PFSK-1 (cell line): ENCODE measurements around the gene WFS1.

Experiments
- FOXP2 ChIP-seq: optimal IDR thresholded peaks from 2 replicates; pipeline ENCODE3; 2011; ENCODE audit warnings: borderline replicate concordance, control low read depth, inconsistent platforms; ENCODE audit not compliant: insufficient read depth; ENCODE audit errors: extremely low read length, extremely low read depth
- POLR2AphosphoS5 ChIP-seq: IDR thresholded peaks from 2 replicates; pipeline ENCODE4 v1.6.1; 2012; ENCODE audit warnings: low read depth, mild to moderate bottlenecking, control low read depth, low read length, moderate library complexity
- SIN3A ChIP-seq: IDR thresholded peaks from 2 replicates; pipeline ENCODE4 v1.6.1; 2012; ENCODE audit warnings: mild to moderate bottlenecking, low read length, moderate library complexity, borderline replicate concordance; ENCODE audit not compliant: insufficient read depth
- TAF1 ChIP-seq: IDR thresholded peaks from 2 replicates; pipeline ENCODE4 v1.6.1; 2012; ENCODE audit warnings: low read length, control low read depth, borderline replicate concordance; ENCODE audit not compliant: insufficient read depth
- TF ChIP-seq, protein P1 (sequence below), 2 experiments: IDR thresholded peaks; 2 replicates each; pipeline versions ENCODE4 v1.6.1 to v1.8.0; 2011 to 2012; ENCODE audit warnings: low read depth in 2 of 2, low read length in 2 of 2, control low read depth in 1 of 2, inconsistent platforms in 1 of 2, mild to moderate bottlenecking in 1 of 2, moderate library complexity in 1 of 2; ENCODE audit not compliant: insufficient read depth in 1 of 2

The WFS1 gene

GRCh38 chr4:6309777-6310176 lies 40.1 kb downstream of the WFS1 start:
- TF ChIP-seq TAF1, result no peak
- TF ChIP-seq FOXP2, result no peak
- TF ChIP-seq POLR2AphosphoS5, result no peak
- TF ChIP-seq, protein P1, sequence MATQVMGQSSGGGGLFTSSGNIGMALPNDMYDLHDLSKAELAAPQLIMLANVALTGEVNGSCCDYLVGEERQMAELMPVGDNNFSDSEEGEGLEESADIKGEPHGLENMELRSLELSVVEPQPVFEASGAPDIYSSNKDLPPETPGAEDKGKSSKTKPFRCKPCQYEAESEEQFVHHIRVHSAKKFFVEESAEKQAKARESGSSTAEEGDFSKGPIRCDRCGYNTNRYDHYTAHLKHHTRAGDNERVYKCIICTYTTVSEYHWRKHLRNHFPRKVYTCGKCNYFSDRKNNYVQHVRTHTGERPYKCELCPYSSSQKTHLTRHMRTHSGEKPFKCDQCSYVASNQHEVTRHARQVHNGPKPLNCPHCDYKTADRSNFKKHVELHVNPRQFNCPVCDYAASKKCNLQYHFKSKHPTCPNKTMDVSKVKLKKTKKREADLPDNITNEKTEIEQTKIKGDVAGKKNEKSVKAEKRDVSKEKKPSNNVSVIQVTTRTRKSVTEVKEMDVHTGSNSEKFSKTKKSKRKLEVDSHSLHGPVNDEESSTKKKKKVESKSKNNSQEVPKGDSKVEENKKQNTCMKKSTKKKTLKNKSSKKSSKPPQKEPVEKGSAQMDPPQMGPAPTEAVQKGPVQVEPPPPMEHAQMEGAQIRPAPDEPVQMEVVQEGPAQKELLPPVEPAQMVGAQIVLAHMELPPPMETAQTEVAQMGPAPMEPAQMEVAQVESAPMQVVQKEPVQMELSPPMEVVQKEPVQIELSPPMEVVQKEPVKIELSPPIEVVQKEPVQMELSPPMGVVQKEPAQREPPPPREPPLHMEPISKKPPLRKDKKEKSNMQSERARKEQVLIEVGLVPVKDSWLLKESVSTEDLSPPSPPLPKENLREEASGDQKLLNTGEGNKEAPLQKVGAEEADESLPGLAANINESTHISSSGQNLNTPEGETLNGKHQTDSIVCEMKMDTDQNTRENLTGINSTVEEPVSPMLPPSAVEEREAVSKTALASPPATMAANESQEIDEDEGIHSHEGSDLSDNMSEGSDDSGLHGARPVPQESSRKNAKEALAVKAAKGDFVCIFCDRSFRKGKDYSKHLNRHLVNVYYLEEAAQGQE (IDR thresholded peaks at IDR 0.05; ENCODE audit: insufficient read depth in 1 of 2, low read depth in 2 of 2, low read length in 2 of 2), result no peak
- TF ChIP-seq SIN3A, result no peak

GRCh38 chr4:6313216-6313615 lies 43.6 kb downstream of the WFS1 start:
- no peak for TF ChIP-seq SIN3A
- TF ChIP-seq TAF1, result no peak
- TF ChIP-seq, protein P1 (IDR thresholded peaks at IDR 0.05; ENCODE audit: insufficient read depth in 1 of 2, low read depth in 2 of 2, low read length in 2 of 2), result no peak
- no peak for TF ChIP-seq POLR2AphosphoS5
- TF ChIP-seq FOXP2, result no peak

- TF ChIP-seq, protein P1 (IDR thresholded peaks at IDR 0.05; ENCODE audit: insufficient read depth in 1 of 2, low read depth in 2 of 2, low read length in 2 of 2), result no peak
- TF ChIP-seq TAF1 (no peak), SIN3A (no peak), POLR2AphosphoS5 (no peak), FOXP2 (no peak)
These were observed 46.9 kb downstream of the WFS1 start for GRCh38 chr4:6316461-6317003.

DNA sequence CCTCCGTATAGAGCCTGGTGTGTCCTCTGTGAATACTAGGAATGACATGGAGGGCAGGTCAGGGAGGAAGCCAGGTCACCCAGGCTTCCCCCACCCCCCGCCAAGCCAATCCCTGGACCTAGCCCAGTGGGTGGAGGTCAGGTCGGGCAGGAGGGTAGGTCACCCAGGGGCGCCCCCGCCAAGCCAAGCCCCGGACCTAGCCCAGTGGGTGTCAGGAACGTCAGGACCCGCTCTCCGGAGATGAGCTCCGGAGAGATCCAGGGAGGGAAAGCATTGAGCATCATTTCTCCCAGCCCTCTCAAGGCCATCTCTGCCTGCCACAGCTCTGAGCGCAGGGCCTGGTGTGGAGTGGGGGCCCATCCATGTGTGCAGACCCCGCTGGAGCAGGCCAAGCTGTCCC lies 48.6 kb downstream of the WFS1 start:
- TF ChIP-seq, protein P1 (IDR thresholded peaks at IDR 0.05; ENCODE audit: insufficient read depth in 1 of 2, low read depth in 2 of 2, low read length in 2 of 2), result no peak
- no peak for TF ChIP-seq SIN3A
- TF ChIP-seq FOXP2, result no peak
- no peak for TF ChIP-seq TAF1
- no peak for TF ChIP-seq POLR2AphosphoS5

- TF ChIP-seq, protein P1 (IDR thresholded peaks at IDR 0.05; ENCODE audit: insufficient read depth in 1 of 2, low read depth in 2 of 2, low read length in 2 of 2), result no peak
- TF ChIP-seq SIN3A (no peak), FOXP2 (no peak), TAF1 (no peak), POLR2AphosphoS5 (no peak)
These were observed 50.0 kb downstream of the WFS1 start for GRCh38 chr4:6319530-6320150.
